GM19467 (cell line): ENCODE results near the gene TDRD9.
"Not testable (repeated sequence)": the region's sequence is repeated elsewhere in the genome, so short reads cannot be mapped to it uniquely, and the experiment has no call there.

ENCODE experiments used
- ATAC-seq: cut with Tn5 transposase; IDR thresholded peaks from one replicate; pipeline ENCODE4 v1.9.1; 2021; ENCODE audit warnings: mild to moderate bottlenecking, moderate library complexity; ENCODE audit not compliant: unreplicated experiment

TDRD9 gene

GRCh38 chr14:103980623-103981238 lies 52.5 kb downstream of the TDRD9 start:
- ATAC-seq = not testable (repeated sequence)

- no peak for ATAC-seq
These were observed 55.9 kb downstream of the TDRD9 start for GRCh38 chr14:103984196-103984595.

GRCh38 chr14:103989034-103989433 lies 60.8 kb downstream of the TDRD9 start:
- no peak for ATAC-seq

- ATAC-seq = no peak
These were observed 61.7 kb downstream of the TDRD9 start for GRCh38 chr14:103989964-103990363.

- ATAC-seq = no peak
These were observed 66.4 kb downstream of the TDRD9 start for GRCh38 chr14:103994535-103995184.

- no peak for ATAC-seq
These were observed 67.6 kb downstream of the TDRD9 start for GRCh38 chr14:103995876-103996275.

GRCh38 chr14:103997391-103997790 lies 69.1 kb downstream of the TDRD9 start:
- ATAC-seq = no peak

- ATAC-seq = no peak
These were observed 69.8 kb downstream of the TDRD9 start for GRCh38 chr14:103998027-103998426.

GRCh38 chr14:103999795-104000440 lies 71.7 kb downstream of the TDRD9 start:
- ATAC-seq = no peak

GRCh38 chr14:104001003-104001402 lies 72.7 kb downstream of the TDRD9 start:
- ATAC-seq = no peak

- no peak for ATAC-seq
These were observed 75.4 kb downstream of the TDRD9 start for GRCh38 chr14:104003616-104004015.

- ATAC-seq = no peak
These were observed 76.6 kb downstream of the TDRD9 start for GRCh38 chr14:104004849-104005248.

GRCh38 chr14:104005489-104005888 lies 77.2 kb downstream of the TDRD9 start:
- ATAC-seq = no peak

GRCh38 chr14:104007121-104007520 lies 78.9 kb downstream of the TDRD9 start:
- ATAC-seq = no peak

GRCh38 chr14:104009297-104009696 lies 81.0 kb downstream of the TDRD9 start:
- no peak for ATAC-seq

- no peak for ATAC-seq
These were observed 83.7 kb downstream of the TDRD9 start for GRCh38 chr14:104011824-104012517.

- ATAC-seq = no peak
These were observed 86.5 kb downstream of the TDRD9 start for GRCh38 chr14:104014764-104015163.

GRCh38 chr14:104016873-104017650 lies 88.8 kb downstream of the TDRD9 start:
- ATAC-seq = no peak

GRCh38 chr14:104019029-104019428 lies 90.8 kb downstream of the TDRD9 start:
- no peak for ATAC-seq

GRCh38 chr14:104019806-104020205 lies 91.5 kb downstream of the TDRD9 start:
- ATAC-seq = no peak

GRCh38 chr14:104020471-104020870 lies 92.2 kb downstream of the TDRD9 start:
- ATAC-seq = no peak
